Astrocyte (in vitro differentiated cells and primary cell): Measurements from ENCODE around the gene TMEM223.

Source experiments
- CTCF ChIP-seq: IDR thresholded peaks from 2 replicates; pipeline ENCODE4 v1.5.1; 2011; ENCODE audit warnings: low read depth, mild to moderate bottlenecking, inconsistent platforms, low read length, moderate library complexity; ENCODE audit not compliant: insufficient read depth
- EZH2 ChIP-seq: IDR thresholded peaks from 2 replicates; pipeline ENCODE4 v1.6.1; 2012; ENCODE audit warnings: mild to moderate bottlenecking, low read length, inconsistent platforms; ENCODE audit not compliant: insufficient read depth

GRCh38 chr11:62810748-62811147 lies 18.9 kb upstream of the TMEM223 start:
- no peak for TF ChIP-seq CTCF
- TF ChIP-seq EZH2 = no peak
